ENCODE data around the gene SAP30BP.

Gene SAP30BP

DNA sequence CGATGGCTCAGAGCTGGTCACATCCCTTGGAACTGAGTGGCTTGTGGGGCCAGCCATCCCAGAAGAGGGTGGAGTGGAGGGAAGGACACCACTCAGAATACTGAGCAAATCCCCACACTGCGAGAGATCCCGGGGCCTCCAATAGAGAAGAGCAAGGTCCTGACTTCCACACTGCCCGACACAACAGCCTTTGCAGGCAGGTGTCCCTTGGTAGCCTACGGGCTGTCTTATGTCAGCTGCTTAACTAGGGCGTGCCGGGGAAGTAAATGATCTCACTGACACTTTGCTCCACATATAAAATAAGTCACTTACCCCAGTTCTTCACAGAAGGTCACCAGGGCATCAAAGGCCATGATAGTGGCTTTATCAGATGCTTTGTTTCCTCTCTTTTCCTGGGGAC lies 16.3 kb upstream of the SAP30BP start:
- DNase-seq, result no peak

GRCh38 chr17:75652341-75652740 lies 14.8 kb upstream of the SAP30BP start:
- no peak for DNase-seq

DNA sequence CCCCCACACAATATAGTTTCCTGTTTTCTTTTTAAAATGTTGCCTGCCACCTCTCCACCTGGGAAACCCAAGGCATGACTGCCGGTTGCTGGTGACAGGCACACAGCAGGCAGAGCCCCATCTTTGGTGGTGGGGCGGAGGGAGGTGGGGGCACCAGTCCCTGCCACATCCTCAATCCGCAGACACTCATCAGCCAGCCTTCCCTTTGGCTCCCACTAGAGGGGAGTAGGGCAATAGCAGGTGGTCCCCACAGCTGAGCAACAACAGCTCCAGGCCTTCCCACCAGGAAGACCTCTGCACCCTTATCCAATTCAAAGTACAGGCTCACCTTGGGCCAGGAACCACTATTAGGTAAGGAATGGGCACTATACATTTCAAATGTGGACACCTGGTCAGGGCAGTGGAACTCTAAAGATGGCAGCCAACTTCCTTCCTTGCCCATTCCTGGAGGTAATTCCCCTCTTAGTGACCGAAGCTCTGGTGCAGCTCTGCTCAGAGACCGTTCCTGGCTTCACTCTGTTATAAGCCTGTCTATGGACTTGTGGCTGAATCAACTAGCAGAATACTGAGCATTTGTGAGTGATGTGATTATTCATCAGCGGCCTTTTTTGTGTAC lies 14.1 kb upstream of the SAP30BP start:
- peak; percentile 24 for DNase-seq

GRCh38 chr17:75654176-75654575 lies 13.0 kb upstream of the SAP30BP start:
- no peak for DNase-seq

DNA sequence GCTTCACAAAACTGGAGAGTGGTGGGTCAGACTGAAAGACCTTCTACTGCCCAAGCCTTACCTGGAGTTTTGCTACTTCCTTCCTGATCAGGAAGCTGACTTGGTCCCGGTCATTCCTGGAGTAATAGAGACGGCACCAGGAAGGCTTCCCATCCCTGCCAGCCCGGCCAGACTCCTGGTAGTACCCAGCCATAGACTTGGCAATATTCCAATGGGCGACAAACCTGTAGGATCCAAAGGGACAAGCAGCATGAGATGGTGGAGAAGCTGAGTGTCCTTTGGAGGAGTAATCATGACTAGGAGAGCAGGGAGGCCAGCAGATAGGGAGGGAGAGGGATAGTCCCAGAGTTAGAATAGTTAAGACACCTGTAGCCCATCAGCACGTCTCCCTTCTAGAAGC lies 8.9 kb upstream of the SAP30BP start:
- no peak for DNase-seq

- no peak for DNase-seq
Observed at GRCh38 chr17:75661531-75661930, 5.6 kb upstream of the SAP30BP start.

GRCh38 chr17:75662511-75662910 lies 4.6 kb upstream of the SAP30BP start:
- DNase-seq, result no peak

DNA sequence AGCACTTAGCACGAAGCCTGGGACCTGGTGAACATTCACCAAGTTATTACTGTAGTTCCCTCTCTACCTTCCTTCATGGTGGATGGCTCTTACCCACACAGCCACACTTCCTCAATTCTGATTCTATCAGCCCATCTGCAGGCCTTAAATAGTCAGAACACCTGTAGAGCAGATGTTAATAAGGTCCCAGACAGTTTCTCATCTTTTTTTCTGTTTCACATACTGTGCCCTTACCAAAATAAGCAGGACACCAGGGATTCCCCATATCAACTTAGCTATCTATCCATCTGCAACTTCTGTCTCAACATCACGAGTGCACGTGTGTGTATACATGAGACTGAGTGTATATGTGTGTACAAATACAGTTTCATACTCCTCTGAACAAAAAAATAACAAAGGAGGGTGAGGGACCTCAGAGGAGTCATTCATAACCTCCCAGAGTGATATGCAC lies 3.0 kb upstream of the SAP30BP start:
- DNase-seq, result no peak

- no peak for DNase-seq
Observed at GRCh38 chr17:75665981-75666380, 1.2 kb upstream of the SAP30BP start.

DNA sequence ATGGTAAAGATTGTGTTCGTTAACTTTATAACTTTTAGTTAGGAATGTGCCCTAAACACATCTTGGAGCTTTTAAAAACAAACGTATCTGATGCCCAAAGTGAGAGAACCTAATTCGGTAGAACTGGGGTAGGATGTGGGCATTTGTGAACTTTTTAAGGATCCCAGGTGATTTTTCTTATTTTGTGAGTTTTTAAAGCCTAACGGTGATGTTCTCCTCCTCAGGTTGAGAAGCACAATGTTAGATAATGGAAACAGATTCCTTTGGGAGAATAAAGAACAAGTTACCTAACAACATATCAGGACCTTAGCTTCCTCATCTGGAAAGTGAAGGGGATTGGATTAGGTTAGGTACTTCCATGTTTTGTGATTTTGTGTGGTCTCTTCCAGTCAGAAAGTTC lies 687 bp downstream of the SAP30BP start:
- no peak for DNase-seq

DNA sequence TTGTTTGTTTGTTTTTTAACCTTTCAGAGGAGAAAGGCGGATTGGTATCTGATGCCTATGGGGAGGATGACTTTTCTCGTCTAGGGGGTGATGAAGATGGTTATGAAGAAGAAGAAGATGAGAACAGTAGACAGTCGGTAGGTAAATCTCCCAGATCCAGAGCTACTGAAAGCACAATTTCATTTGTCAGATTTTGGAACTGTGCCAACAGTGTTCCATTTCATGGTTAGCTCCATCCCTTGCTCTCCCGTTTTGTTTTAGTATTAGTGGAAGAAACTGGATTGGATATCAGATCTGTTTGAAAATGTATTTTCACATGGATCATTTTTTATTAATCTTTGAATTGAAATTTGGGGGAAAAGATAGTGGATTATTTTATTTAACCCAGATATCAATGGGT lies 1.4 kb downstream of the SAP30BP start:
- DNase-seq, result no peak

- no peak for DNase-seq
Observed at GRCh38 chr17:75670868-75671267, 3.7 kb downstream of the SAP30BP start.

GRCh38 chr17:75672011-75672410 lies 4.9 kb downstream of the SAP30BP start:
- DNase-seq, result no peak

GRCh38 chr17:75673487-75673886 lies 6.3 kb downstream of the SAP30BP start:
- no peak for DNase-seq

DNA sequence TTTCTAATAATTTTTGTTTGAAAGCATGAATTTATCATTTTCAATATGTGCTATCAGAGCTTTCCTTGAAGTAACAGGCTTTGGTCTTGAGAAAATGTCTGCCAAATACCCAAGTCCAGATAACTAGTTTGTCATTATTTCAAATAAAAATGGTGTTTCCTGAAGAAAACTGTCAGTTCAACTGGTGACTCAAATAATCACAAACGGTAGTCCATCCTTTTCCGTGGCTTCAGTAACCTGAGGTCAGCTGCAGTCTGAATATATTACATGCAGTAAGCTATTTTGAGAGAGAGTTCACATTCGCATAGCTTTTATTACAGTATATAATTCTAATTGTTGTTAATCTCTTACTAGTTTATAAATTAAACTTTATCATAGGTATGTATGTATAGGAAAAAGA lies 9.3 kb downstream of the SAP30BP start:
- DNase-seq, result no peak

GRCh38 chr17:75679706-75680211 lies 12.6 kb downstream of the SAP30BP start:
- DNase-seq, result peak; percentile 21

DNA sequence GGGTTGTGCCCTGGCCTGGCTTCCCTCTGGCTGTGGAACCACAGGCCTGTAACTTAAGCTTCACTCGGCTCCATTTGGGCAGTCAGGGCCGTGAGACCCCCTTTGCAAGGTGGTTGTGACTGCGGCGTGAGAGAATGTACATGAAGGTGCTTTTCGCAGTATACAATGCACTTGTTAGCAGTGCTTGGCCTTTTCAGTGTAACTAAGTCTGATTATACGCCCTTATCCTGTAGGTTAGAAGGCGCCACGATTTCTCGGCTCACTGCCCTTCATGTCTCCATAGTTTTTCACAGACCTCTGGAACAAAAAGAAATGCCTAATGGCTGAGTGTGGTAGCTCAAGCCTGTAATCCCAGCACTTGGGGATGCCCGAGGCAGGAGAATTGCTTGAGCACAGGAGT lies 13.3 kb downstream of the SAP30BP start:
- no peak for DNase-seq

DNA sequence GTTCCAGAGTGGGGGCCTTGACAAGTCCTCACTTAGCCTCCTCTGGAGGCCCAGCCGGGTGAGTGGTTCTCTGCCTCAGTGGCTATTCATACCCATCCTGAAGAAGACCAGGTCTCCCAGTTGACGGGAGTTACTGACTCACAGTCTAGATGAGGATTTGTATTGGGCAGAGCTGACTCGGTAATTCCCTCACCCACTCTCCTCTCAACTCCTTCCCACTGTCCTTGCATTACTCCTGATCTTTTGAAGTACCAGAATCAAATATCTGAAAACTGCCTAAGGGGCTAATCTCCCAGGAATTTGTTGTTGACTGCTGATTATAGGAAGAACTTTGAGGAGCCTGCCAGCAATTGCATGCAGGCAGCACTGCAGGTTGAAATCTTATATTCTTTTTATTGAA lies 14.2 kb downstream of the SAP30BP start:
- DNase-seq, result no peak

DNA sequence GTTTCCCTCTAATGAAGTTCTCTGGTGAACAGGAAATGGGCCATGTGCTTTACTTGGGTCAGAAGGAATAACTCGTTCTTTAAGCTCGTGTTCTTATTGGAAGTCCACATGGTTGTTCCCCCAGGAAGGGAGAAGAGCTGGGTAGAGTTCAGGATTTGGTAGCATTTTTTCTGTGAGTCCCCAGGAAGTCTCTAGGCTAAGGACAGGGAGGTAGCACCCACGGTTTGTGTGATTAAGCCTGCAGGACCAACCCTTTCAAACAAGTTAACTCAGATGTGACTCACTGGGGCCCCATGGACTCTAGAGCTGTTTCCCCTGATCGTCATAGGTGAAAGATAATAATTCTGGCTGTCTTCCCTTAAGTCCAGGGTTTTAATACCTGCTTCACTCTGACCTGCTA lies 16.4 kb downstream of the SAP30BP start:
- DNase-seq, result no peak

GRCh38 chr17:75684249-75684648 lies 17.1 kb downstream of the SAP30BP start:
- no peak for DNase-seq

- DNase-seq, result no peak
Observed at GRCh38 chr17:75684924-75685323, 17.8 kb downstream of the SAP30BP start.

GRCh38 chr17:75685499-75685898 lies 18.4 kb downstream of the SAP30BP start:
- no peak for DNase-seq

DNA sequence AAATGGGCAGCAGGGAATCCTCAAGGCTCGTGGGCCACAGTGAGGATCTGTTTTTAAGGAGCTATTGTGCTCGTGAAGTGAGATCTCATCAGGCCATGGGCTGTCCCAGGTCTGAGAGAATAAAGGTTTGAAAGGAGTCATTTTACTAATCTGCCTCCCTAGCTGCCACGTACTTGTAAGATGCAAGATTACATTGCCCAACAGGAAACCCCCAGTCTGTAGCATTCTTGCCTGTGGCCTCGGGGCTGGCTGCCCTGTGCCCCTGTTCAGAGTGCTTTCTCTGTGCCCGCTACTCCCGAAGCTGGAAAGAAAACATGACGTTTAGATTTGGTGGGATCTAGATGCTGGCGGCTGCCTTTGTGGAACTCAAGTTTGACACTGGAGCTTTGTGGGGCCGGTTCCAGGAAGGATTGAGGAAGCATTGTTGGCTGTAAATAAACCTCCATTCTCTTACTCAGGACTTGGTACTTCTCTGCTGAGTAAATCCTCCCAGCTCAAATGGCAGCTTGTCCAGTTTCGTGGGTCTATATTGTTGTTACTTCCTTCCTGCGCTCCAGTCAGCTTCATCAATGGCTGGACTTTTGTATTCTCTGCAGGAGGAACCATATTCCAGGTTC lies 21.2 kb downstream of the SAP30BP start:
- no peak for DNase-seq

DNA sequence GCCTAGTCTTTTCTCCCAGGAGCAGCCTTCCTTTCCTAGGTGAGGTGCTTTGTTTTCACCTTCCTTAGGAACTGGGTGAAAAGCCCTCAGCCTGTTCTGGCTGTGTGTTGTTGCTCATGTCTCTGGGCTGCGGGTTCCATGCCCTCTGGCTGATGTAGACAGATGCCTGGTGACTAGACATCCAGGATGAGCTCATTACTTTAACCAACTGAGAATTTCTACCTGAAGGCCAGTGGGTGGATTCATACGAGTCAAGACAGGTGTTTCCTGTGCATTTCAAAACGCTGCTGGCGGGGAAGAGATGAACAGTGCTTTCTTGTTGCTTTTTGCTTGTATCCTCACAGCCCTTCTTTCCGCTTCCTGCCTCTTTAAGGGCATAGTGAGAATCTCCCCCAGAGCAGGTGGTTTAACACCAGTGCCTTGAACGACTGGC lies 22.3 kb downstream of the SAP30BP start:
- DNase-seq, result no peak

GRCh38 chr17:75691371-75691791 lies 24.2 kb downstream of the SAP30BP start:
- no peak for DNase-seq
